GM18873 (cell line): ENCODE data around the gene MCRIP1.
A peak's percentile ranks its signal among the peaks of the same experiment; 100 is the strongest.

Experiments used
- ATAC-seq: cut with Tn5 transposase; IDR thresholded peaks from one replicate; pipeline ENCODE4 v1.9.1; 2021; ENCODE audit warnings: mild to moderate bottlenecking, moderate library complexity, moderate number of reproducible peaks; ENCODE audit not compliant: unreplicated experiment, low FRiP score

Gene MCRIP1

GRCh38 chr17:81863123-81863675, 30.1 kb upstream of the MCRIP1 start:
- no peak for ATAC-seq

GRCh38 chr17:81860756-81861568, 27.9 kb upstream of the MCRIP1 start:
- peak; percentile 87 for ATAC-seq

- ATAC-seq: peak; percentile 2
Measured at GRCh38 chr17:81859906-81860755, 27.0 kb upstream of the MCRIP1 start, which contains the start of gene P4HB. P4HB (minus strand) TSS chr17:81860535; CDS start chr17:81860471, 64 bp downstream.

GRCh38 chr17:81858967-81859905, 26.1 kb upstream of the MCRIP1 start:
- no peak for ATAC-seq

- ATAC-seq: no peak
Measured at GRCh38 chr17:81858170-81858966, 25.3 kb upstream of the MCRIP1 start.

- no peak for ATAC-seq
Measured at GRCh38 chr17:81854974-81855774, 22.1 kb upstream of the MCRIP1 start.

- ATAC-seq: no peak
Measured at GRCh38 chr17:81852237-81852636, 19.1 kb upstream of the MCRIP1 start.

- no peak for ATAC-seq
Measured at GRCh38 chr17:81851423-81851822, 18.3 kb upstream of the MCRIP1 start.

GRCh38 chr17:81849457-81849856, 16.4 kb upstream of the MCRIP1 start:
- ATAC-seq: no peak

- no peak for ATAC-seq
Measured at GRCh38 chr17:81846743-81847689, 13.9 kb upstream of the MCRIP1 start.

- no peak for ATAC-seq
Measured at GRCh38 chr17:81845881-81846742, 13.0 kb upstream of the MCRIP1 start.

- no peak for ATAC-seq
Measured at GRCh38 chr17:81845361-81845760, 12.3 kb upstream of the MCRIP1 start.

- no peak for ATAC-seq
Measured at GRCh38 chr17:81844887-81845286, 11.8 kb upstream of the MCRIP1 start.

- no peak for ATAC-seq
Measured at GRCh38 chr17:81844327-81844851, 11.3 kb upstream of the MCRIP1 start.

GRCh38 chr17:81843713-81844326, 10.7 kb upstream of the MCRIP1 start:
- no peak for ATAC-seq
